HuH-7.5 (cell line): ENCODE measurements around the gene OR6B1.
"Not testable (repeated sequence)": the region's sequence is repeated elsewhere in the genome, so short reads cannot be mapped to it uniquely, and the experiment has no call there.

ENCODE experiments used
- DNase-seq: peaks from one replicate; pipeline ENCODE4 v3.0.0; 2011; ENCODE audit warnings: low spot score

Gene OR6B1

DNA sequence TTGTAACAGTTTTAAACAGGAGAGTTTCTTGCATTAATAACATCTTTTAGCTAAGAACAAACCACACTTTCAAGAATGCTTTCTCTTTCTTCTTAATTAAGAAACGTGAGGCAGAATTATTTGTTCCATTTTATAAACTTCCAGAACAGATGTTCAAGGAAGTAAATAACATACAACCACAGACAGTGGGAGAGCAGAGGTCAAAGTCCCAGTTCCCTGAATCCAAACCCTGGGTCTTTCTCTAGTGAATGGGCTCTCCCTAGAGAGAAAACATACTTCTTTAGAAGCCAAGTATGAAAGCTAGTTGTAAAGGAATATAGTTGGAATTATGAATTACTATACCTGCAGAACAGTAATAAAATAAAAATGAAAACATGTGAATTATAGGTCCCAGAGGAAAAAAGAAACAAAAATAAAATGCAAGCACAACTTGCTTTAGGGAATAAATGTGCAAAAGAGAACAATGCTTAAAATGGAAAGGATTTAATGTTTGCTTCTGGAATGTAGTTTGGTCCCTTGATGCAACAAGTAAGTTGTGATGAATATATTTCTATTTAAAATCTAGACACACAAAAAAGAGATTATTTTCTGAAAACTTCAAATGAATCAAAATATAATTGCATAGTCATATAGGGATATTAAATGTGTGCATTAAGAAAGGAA is 6.0 kb downstream of the OR6B1 start:
- no peak for DNase-seq

DNA sequence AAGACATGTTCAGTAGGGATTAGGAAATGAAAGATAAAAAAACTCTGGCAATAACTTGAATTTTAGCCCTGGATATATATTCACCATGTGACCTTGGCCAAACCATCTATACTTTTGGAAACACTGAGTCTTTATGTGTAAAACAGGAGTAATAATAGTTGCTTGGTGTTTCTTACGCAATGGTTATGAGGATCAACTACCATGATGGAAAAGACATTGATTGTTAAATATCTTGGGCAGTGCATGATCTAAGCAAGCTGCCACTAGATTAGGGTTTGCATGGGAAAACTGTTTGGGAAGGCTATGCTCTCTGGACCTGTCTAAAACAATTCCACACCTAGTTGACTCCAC is 6.5 kb downstream of the OR6B1 start:
- DNase-seq: no peak

- DNase-seq: no peak
These were observed 9.2 kb downstream of the OR6B1 start for GRCh38 chr7:144009361-144009760.

DNA sequence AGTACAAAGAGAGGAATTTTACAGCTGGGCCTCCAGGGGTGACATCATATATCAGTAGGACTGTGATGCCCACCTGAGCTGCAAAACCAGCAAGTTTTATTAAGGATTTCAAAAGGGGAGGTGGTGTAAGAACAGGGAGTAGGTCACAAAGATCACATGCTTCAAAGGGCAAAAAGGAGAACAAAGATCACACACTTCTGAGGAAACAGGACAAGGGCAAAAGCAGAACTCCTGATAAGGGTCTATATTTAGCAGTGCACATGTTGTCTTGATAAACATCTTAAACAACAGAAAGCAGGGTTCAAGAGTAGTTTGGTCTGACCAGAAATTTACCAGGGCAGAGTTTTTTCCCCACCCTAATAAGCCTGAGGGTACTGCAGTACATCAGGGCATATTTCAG is 9.9 kb downstream of the OR6B1 start:
- not testable (repeated sequence) for DNase-seq

GRCh38 chr7:144010821-144011220 is 10.7 kb downstream of the OR6B1 start:
- DNase-seq: not testable (repeated sequence)

GRCh38 chr7:144011458-144012230 is 11.5 kb downstream of the OR6B1 start:
- DNase-seq: no peak

GRCh38 chr7:144018065-144018464 is 17.9 kb downstream of the OR6B1 start:
- no peak for DNase-seq

GRCh38 chr7:144019457-144019856 is 19.3 kb downstream of the OR6B1 start:
- no peak for DNase-seq

- no peak for DNase-seq
These were observed 20.2 kb downstream of the OR6B1 start for GRCh38 chr7:144020340-144020739.

GRCh38 chr7:144022169-144022568 is 22.0 kb downstream of the OR6B1 start:
- DNase-seq: no peak

DNA sequence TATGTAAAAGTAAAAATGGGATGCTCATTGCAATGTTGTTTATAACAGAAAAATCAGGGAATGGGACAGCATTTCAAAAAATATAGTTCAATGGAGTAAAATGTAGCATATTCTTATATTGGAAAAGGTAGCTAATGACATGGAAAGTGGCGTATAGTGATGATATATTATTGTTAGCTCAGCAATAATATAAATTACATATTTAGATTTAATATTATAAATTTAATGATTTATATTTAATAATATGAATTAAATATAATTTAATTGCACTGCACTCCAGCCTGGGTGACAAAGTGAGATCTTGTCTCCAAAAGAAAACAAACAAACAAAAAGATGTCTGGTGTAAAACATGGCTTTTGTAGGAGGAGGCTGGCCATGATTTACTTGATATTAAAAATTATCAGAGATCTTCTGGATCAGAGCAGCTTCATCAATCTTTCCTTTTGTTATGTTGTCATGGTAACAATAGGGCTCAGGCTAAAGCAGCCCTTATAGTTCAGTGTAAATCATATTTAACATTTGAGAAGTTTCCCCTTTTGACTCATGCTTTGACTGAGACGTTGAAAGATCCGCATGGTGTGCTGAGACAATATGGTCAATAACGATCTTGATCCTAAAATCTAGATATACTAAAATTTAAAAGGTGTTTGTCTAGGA is 23.2 kb downstream of the OR6B1 start:
- no peak for DNase-seq

DNA sequence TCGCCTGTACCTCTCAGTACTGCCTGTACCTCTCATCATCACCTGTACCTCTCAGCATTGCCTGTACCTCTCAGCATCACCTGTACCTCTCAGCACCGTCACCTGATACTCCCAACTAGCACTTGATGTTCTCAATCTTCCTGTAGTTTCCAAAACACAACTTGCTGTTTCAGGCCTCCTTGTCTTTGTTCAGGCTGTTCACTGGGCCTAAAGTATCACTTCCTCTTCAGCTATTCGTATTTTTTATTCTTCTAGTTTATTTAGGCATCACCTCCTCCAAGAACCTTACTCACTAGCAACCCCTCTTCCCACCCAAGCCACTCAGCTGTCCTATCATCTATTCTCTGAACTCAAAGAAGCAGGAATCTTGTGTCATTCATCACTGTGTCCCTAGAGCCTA is 24.1 kb downstream of the OR6B1 start:
- no peak for DNase-seq

DNA sequence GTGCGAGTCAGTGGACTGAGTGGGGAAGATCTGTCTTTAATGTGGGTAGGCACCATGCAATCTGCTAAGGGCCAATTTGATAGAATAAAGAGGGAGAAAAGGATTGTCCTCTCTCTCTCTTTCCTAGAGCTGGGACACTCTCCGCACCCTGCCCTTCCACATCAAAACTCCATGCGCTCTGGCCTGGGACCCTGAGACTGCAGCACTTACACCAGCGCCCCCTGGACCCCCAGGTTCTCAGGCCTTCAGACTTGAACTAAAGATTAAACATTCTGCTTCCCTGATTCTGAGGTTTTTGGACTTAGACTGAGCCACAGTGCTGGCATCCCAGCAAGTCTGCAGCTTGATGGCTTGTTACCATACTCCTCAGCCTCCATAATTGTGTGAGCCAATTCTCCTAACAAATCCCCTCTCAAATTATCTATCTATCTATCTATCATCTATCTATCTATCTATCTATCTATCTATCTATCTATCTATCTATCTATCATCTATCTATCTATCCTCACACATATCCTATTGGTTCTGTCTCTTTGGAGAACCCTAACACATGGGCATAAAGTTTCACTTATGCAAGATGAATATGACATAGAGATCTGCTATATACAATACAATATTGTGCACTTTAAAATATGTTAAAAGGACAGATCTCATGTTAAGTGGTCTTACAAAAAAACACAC is 26.2 kb downstream of the OR6B1 start:
- DNase-seq: no peak

DNA sequence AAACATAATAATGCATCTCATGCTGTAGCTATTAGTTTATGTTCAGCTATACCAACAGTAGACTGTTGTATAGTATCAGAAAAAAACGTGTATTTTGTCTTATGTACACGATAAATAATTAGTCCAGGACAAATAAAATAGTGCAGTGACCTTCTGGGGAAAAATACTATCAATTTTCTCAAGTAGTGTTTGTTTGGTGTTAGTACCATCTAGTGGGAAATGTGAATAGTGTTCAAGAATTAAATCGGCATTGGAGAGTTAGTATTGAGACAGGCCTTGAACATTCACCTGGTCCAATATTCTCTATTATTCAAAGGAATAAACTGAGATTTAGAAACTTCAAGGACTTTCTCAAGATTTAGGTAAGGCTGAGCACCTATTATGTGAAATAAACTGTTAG is 26.9 kb downstream of the OR6B1 start:
- no peak for DNase-seq

DNA sequence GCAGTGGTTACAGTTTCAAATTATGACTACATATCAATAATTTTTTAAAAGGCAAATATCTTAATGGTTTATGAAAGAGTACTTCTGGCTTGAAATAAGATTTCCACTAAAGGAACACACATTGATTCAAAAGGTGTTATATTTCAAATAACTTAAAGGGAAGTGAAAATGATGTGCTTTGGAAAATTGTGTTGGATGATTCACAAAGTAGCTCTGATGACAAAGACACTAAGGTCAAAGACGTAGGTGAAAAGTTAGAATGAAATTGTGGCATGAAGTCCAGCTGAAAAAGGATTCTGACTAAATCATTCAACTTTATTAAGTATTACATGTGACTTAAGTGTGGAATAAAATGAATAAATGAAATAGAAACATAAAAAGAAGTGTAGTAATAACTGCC is 27.9 kb downstream of the OR6B1 start:
- no peak for DNase-seq

GRCh38 chr7:144028547-144028946 is 28.4 kb downstream of the OR6B1 start:
- no peak for DNase-seq

- DNase-seq: no peak
These were observed 32.4 kb downstream of the OR6B1 start for GRCh38 chr7:144032516-144032915.

GRCh38 chr7:144032985-144033709 is 33.0 kb downstream of the OR6B1 start:
- no peak for DNase-seq

DNA sequence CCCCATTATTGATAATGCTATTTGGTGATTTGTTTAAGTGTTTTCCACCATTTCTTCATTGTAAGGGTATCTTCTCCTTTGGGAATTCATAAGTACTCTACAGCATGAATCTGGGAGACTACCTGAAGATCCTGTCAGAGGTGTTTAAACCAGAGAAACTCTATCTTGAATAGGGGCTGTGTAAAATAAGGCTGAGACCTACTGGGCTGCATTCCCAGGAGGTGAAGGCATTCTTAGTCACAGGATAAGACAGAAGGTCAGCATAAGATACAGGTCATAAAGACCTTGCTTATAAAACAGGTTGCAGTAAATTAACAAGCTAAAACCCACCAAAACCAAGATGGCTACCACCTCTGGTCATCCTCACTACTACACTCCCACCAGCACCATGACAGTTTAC is 35.3 kb downstream of the OR6B1 start:
- no peak for DNase-seq

- no peak for DNase-seq
These were observed 36.3 kb downstream of the OR6B1 start for GRCh38 chr7:144036302-144036885.

GRCh38 chr7:144037414-144038035 is 37.4 kb downstream of the OR6B1 start:
- DNase-seq: no peak
